ENCODE data around the gene DYNC1H1.

DNA sequence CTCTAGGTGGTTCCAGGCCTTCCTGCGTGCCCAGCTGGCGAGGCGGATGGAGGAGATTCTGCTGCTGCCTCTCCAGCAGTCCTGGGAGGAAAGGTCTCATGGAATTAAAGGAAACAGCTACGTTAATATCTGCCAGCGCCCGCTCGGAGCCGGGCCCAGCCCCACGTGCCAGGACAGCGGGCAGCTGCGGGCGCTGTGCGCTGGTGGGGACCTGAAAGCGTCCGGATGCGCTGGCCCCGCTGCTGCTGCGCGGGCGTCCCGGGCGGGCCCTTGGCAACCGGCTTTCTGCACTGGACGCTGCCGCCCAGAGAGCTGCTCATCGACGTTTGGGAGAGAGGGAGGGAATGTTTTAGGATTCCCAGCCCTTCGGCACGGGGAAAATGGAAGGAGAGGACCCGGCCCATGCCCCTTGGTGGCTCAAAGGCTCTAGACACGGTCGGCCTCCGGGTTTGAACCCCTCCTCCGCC, 8.6 kb upstream of the DYNC1H1 start:
- TF ChIP-seq EZH2 (IDR thresholded peaks at IDR 0.05; ENCODE audit: low read length), result no peak
- TF ChIP-seq, protein P1, sequence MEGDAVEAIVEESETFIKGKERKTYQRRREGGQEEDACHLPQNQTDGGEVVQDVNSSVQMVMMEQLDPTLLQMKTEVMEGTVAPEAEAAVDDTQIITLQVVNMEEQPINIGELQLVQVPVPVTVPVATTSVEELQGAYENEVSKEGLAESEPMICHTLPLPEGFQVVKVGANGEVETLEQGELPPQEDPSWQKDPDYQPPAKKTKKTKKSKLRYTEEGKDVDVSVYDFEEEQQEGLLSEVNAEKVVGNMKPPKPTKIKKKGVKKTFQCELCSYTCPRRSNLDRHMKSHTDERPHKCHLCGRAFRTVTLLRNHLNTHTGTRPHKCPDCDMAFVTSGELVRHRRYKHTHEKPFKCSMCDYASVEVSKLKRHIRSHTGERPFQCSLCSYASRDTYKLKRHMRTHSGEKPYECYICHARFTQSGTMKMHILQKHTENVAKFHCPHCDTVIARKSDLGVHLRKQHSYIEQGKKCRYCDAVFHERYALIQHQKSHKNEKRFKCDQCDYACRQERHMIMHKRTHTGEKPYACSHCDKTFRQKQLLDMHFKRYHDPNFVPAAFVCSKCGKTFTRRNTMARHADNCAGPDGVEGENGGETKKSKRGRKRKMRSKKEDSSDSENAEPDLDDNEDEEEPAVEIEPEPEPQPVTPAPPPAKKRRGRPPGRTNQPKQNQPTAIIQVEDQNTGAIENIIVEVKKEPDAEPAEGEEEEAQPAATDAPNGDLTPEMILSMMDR (optimal IDR thresholded peaks at IDR 0.05 in 1 of 3, IDR thresholded peaks at IDR 0.05 in 1 of 3, conservative IDR thresholded peaks at IDR 0.05 in 1 of 3; ENCODE audit: extremely low read depth in 1 of 3, insufficient read depth in 2 of 3, low read length in 3 of 3), result no peak
